ENCODE results near the gene GRIP1. TPM values are rescaled to one million over a fixed set of nuclear protein-coding genes. Genes with fewer than 3 reads are reported as not detected.

GRIP1 gene
- total and polyA plus RNA-seq, 2 donors = 0.71 to 3.9 TPM

DNA sequence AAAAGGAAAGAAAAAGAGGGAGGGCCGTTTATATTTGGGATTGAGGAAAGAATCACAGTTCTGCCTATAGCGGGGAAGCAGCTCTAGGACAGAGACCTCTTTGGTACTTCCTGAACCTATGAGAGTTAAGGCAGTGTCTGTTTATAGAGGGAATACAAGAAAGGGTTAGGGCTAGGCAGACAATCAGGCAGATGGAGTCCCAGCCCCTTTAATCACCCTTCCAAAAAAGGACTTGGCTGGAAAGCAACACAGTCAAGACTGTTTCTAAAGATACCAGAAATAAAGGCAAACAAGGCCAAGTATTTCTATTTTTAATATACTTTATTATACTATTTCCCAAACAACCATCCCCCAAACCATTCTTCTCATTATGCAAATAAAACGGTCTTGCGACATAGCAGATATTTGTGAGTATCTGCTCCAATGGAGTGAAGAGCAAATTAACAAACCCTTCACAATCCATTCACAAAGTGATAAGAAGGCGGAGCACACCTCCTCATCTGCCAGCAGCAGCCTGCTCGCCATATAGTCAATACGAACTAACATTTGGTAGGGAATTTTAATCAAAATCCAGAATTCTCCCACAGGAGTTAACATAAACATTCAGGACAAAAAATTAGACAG is 697 bp upstream of the GRIP1 start:
- no peak for DNase-seq (ENCODE audit: low read depth in 6 of 9, low spot score in 9 of 9)
- Histone ChIP-seq H3K4me3 (ENCODE audit: low read length in 2 of 2) (no peak overlapping the region), H3K27me3 (ENCODE audit: control insufficient read depth in 2 of 2, insufficient read depth in 1 of 2, low read length in 1 of 2) (no peaks in the 10 kb centered on the region), H3K27ac (ENCODE audit: low read depth in 1 of 2, low read length in 1 of 2) (no peak overlapping the region), H3K4me1 (ENCODE audit: control insufficient read depth in 2 of 2, insufficient read depth in 2 of 2, low read length in 2 of 2) (no peaks in the 10 kb centered on the region), H3K9me3 (ENCODE audit: control insufficient read depth in 2 of 2, insufficient read depth in 1 of 2, low read length in 1 of 2) (no peaks in the 10 kb centered on the region), H3K36me3 (ENCODE audit: control insufficient read depth in 2 of 2, insufficient read depth in 2 of 2, low read length in 1 of 2) (no peaks in the 10 kb centered on the region)
- WGBS = 94% methylated on average over 7 of the region's 7 CpGs

DNA sequence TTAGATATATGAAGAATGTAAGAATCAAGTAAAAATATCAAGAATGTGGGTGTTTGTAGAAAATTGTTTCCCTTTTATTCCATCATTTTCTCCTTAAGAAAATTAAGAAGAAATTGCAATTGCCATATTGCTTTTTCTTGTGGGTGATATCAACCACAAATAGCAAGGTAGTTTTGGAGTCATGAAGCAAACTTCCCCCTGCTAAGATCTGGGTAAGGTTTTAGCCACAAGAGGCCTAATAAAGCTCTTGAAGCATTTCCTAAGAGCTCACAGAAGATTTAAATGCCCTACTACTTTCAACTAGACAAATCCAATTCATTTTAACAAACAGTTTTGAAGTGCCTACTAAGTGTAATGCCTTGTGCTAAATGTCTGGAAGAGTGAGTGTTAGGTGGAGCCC is 2.6 kb downstream of the GRIP1 start:
- Histone ChIP-seq H3K4me3 (ENCODE audit: low read length in 2 of 2) (no peak overlapping the region), H3K9me3 (ENCODE audit: control insufficient read depth in 2 of 2, insufficient read depth in 1 of 2, low read length in 1 of 2) (no peaks in the 10 kb centered on the region), H3K4me1 (ENCODE audit: control insufficient read depth in 2 of 2, insufficient read depth in 2 of 2, low read length in 2 of 2) (no peaks in the 10 kb centered on the region), H3K27me3 (ENCODE audit: control insufficient read depth in 2 of 2, insufficient read depth in 1 of 2, low read length in 1 of 2) (no peaks in the 10 kb centered on the region), H3K27ac (ENCODE audit: low read depth in 1 of 2, low read length in 1 of 2) (no peak overlapping the region), H3K36me3 (ENCODE audit: control insufficient read depth in 2 of 2, insufficient read depth in 2 of 2, low read length in 1 of 2) (no peaks in the 10 kb centered on the region)
- no peak for DNase-seq (ENCODE audit: low read depth in 6 of 9, low spot score in 9 of 9)

DNA sequence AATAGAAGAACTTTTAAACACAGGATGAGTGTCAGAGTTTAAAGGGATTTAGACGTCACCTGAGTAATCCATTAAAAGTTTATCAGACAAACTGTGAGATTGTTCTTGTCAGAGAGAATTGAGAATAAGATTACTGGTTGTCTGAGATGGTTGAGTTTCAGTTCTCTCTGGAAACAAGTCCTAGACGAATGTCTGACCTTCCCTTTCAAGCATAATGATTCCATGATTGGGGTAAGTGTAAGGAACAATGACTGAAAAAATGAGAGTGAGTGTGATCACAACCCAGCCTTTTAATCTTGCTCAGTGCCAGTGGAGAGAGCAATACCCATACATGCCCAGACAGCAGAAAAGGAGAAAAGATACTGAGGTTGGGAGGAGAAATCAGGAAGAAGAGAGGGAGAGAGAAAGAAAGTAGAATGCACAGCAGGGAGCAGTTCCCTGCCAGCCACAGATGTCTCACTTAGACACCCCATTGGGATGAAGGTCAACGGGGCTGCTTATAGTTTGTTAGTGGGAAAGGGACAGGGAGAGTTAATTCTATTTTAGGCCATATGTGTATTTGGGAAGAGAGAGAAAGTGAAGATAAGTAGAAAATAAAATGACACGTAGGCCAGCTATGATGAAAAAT is 4.3 kb downstream of the GRIP1 start:
- Histone ChIP-seq H3K4me1 (ENCODE audit: control insufficient read depth in 2 of 2, insufficient read depth in 2 of 2, low read length in 2 of 2) (no peaks in the 10 kb centered on the region), H3K27me3 (ENCODE audit: control insufficient read depth in 2 of 2, insufficient read depth in 1 of 2, low read length in 1 of 2) (no peaks in the 10 kb centered on the region), H3K27ac (ENCODE audit: low read depth in 1 of 2, low read length in 1 of 2) (no peak overlapping the region), H3K9me3 (ENCODE audit: control insufficient read depth in 2 of 2, insufficient read depth in 1 of 2, low read length in 1 of 2) (no peaks in the 10 kb centered on the region), H3K36me3 (ENCODE audit: control insufficient read depth in 2 of 2, insufficient read depth in 2 of 2, low read length in 1 of 2) (no peaks in the 10 kb centered on the region), H3K4me3 (ENCODE audit: low read length in 2 of 2) (no peak overlapping the region)
- 70% methylated on average over 4 of the region's 4 CpGs for WGBS
- no peak for DNase-seq (ENCODE audit: low read depth in 6 of 9, low spot score in 9 of 9)

DNA sequence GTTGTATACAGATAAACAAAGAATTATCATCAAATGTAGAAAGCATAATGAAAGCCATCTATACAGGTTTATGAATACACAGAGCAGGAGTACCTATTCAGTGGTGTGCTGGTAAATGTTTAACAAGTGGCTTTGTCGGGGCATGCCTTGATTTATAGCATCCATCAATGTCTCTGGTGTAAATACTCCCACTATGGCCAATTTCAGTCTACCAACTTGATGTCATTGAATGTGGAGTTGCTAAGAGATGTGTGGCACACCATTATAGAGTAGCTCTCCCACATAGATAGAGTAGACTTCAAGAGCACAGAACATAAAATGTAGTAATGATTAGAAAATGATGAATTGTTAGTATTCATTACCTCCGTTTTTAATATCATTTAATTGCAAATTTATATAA is 9.3 kb downstream of the GRIP1 start:
- DNase-seq (ENCODE audit: low read depth in 6 of 9, low spot score in 9 of 9) = no peak
- H3K4me3 ChIP-seq (ENCODE audit: low read length in 2 of 2) = no peak overlapping the region
- no peak overlapping the region for H3K27ac ChIP-seq (ENCODE audit: low read depth in 1 of 2, low read length in 1 of 2)
- no peaks in the 10 kb centered on the region for H3K27me3 ChIP-seq (ENCODE audit: control insufficient read depth in 2 of 2, insufficient read depth in 1 of 2, low read length in 1 of 2)
- 94% methylated on average over 2 of the region's 2 CpGs for WGBS
- H3K9me3 ChIP-seq (ENCODE audit: control insufficient read depth in 2 of 2, insufficient read depth in 1 of 2, low read length in 1 of 2) = no peaks in the 10 kb centered on the region
- no peaks in the 10 kb centered on the region for H3K36me3 ChIP-seq (ENCODE audit: control insufficient read depth in 2 of 2, insufficient read depth in 2 of 2, low read length in 1 of 2)
- no peaks in the 10 kb centered on the region for H3K4me1 ChIP-seq (ENCODE audit: control insufficient read depth in 2 of 2, insufficient read depth in 2 of 2, low read length in 2 of 2)

DNA sequence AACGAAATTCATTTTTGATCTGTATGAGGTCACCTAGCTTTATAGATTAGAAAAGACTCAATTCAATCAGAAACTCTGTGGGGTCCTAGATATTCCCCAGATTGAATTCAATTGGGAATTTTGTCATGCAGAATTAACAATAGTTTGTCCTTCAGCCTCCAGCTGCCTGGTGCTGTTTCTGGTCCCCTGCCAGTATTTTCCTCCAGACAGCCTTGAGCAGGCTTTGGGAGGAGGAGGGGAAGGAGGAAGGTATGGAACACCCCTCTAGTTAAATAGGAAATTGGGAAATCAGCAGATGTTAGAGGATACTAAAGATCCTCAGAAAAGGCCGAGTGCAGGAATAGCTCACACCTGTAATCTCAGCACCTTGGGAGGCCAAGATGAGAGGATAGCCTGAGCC is 10.6 kb downstream of the GRIP1 start:
- Histone ChIP-seq H3K27me3 (ENCODE audit: control insufficient read depth in 2 of 2, insufficient read depth in 1 of 2, low read length in 1 of 2) (no peaks in the 10 kb centered on the region), H3K36me3 (ENCODE audit: control insufficient read depth in 2 of 2, insufficient read depth in 2 of 2, low read length in 1 of 2) (no peaks in the 10 kb centered on the region), H3K9me3 (ENCODE audit: control insufficient read depth in 2 of 2, insufficient read depth in 1 of 2, low read length in 1 of 2) (no peaks in the 10 kb centered on the region), H3K27ac (ENCODE audit: low read depth in 1 of 2, low read length in 1 of 2) (no peak overlapping the region), H3K4me1 (ENCODE audit: control insufficient read depth in 2 of 2, insufficient read depth in 2 of 2, low read length in 2 of 2) (no peaks in the 10 kb centered on the region), H3K4me3 (ENCODE audit: low read length in 2 of 2) (no peak overlapping the region)
- DNase-seq (ENCODE audit: low read depth in 6 of 9, low spot score in 9 of 9) = no peak
- WGBS = 93% methylated on average over 2 of the region's 2 CpGs

DNA sequence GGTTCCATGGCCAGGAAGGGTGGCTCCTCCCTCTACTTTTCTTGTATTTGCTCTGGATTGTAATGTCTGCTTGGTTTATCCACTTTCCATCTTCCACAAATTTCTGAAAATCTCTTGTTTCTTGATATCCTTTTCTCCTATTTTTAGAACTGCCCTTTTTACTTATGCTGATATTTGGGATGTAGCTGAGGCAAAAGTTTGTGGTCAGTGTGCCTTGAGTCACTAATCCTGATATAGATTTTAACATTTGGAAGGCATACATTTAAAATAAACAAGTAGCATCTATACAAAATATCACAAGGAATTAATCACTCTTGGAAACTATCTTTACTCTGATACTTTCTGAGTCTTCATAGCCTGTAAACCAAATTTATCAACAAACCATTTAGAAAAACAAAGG is 11.0 kb downstream of the GRIP1 start:
- no peak for DNase-seq (ENCODE audit: low read depth in 6 of 9, low spot score in 9 of 9)
- Histone ChIP-seq H3K36me3 (ENCODE audit: control insufficient read depth in 2 of 2, insufficient read depth in 2 of 2, low read length in 1 of 2) (no peaks in the 10 kb centered on the region), H3K27ac (ENCODE audit: low read depth in 1 of 2, low read length in 1 of 2) (no peak overlapping the region), H3K27me3 (ENCODE audit: control insufficient read depth in 2 of 2, insufficient read depth in 1 of 2, low read length in 1 of 2) (no peaks in the 10 kb centered on the region), H3K4me1 (ENCODE audit: control insufficient read depth in 2 of 2, insufficient read depth in 2 of 2, low read length in 2 of 2) (no peaks in the 10 kb centered on the region), H3K9me3 (ENCODE audit: control insufficient read depth in 2 of 2, insufficient read depth in 1 of 2, low read length in 1 of 2) (no peaks in the 10 kb centered on the region), H3K4me3 (ENCODE audit: low read length in 2 of 2) (no peak overlapping the region)

DNA sequence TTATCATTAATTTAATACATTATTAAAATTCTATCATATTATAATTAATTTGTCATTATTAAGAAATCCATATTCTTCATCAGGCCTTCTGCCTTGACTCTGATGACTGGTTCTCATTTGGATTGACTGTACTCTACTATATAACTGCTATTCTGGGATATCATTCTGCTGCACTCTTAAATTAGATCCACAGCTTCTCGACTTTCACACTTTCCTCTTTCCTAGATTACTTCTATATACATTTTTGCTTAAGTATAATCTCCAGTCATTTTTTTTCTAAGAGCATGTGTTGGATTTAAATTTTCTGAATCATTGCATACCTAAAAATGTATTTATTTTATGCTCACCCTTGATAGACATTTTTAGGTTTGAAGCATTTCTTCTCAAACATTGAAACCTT is 12.4 kb downstream of the GRIP1 start:
- no peaks in the 10 kb centered on the region for H3K9me3 ChIP-seq (ENCODE audit: control insufficient read depth in 2 of 2, insufficient read depth in 1 of 2, low read length in 1 of 2)
- 95% methylated on average over 1 of the region's 1 CpG for WGBS
- DNase-seq (ENCODE audit: low read depth in 6 of 9, low spot score in 9 of 9) = no peak

DNA sequence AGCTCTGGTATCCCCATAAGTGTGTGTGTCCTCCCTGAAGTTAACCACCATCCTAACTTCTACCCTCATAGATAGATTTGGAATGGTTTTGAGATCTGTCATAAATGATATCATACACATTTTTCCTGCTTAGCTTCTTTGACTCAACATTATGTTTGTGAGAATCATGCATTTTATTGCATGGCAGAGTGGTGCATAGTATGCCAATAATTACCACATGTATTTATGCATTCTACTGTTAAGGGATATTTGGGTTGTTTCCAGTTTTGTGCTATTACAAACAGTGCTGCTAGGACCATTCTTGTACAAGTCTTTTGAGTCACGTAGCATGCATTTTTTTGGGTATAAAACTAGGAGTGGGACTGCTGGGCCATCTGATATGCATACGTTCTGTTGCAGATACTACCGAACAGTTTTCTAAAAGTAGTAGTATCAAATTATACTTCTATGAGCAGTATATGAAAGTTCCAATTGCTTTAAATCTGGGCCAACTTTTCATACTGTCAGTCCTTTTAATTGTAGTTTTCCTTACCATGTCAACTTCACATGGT is 13.4 kb downstream of the GRIP1 start:
- no peak for DNase-seq (ENCODE audit: low read depth in 6 of 9, low spot score in 9 of 9)
- no peaks in the 10 kb centered on the region for H3K27me3 ChIP-seq (ENCODE audit: control insufficient read depth in 2 of 2, insufficient read depth in 1 of 2, low read length in 1 of 2)
- H3K36me3 ChIP-seq (ENCODE audit: control insufficient read depth in 2 of 2, insufficient read depth in 2 of 2, low read length in 1 of 2) = no peaks in the 10 kb centered on the region
- 93% methylated on average over 3 of the region's 3 CpGs for WGBS
- H3K27ac ChIP-seq (ENCODE audit: low read depth in 1 of 2, low read length in 1 of 2) = no peak overlapping the region
- no peak overlapping the region for H3K4me3 ChIP-seq (ENCODE audit: low read length in 2 of 2)
- no peaks in the 10 kb centered on the region for H3K9me3 ChIP-seq (ENCODE audit: control insufficient read depth in 2 of 2, insufficient read depth in 1 of 2, low read length in 1 of 2)
- no peaks in the 10 kb centered on the region for H3K4me1 ChIP-seq (ENCODE audit: control insufficient read depth in 2 of 2, insufficient read depth in 2 of 2, low read length in 2 of 2)

More for the DNA sequence above, 12.4 kb downstream of the GRIP1 start:
- H3K27ac ChIP-seq (ENCODE audit: low read depth in 1 of 2, low read length in 1 of 2) = no peak overlapping the region
- H3K4me1 ChIP-seq (ENCODE audit: control insufficient read depth in 2 of 2, insufficient read depth in 2 of 2, low read length in 2 of 2) = no peaks in the 10 kb centered on the region
- H3K36me3 ChIP-seq (ENCODE audit: control insufficient read depth in 2 of 2, insufficient read depth in 2 of 2, low read length in 1 of 2) = no peaks in the 10 kb centered on the region
- H3K27me3 ChIP-seq (ENCODE audit: control insufficient read depth in 2 of 2, insufficient read depth in 1 of 2, low read length in 1 of 2) = no peaks in the 10 kb centered on the region
- no peak overlapping the region for H3K4me3 ChIP-seq (ENCODE audit: low read length in 2 of 2)

DNA sequence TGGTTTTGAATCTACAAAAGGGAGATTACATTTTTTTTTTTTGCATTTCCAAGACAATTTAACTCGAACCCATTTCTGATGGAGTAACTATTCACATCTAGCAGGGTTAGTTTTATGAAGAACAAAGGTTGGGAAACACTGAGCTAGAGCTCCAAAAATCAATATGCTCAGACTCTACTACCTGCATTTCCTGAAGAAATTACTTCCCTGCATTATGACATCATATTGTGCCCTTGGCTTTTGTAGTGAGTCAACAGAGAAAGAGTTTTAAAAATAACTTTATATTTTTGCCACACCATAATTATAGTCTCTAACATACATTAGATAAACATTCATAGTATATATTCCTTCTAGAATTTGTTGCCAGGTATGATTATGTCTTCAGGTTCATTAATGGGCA is 14.8 kb downstream of the GRIP1 start:
- WGBS = 88% methylated on average over 1 of the region's 1 CpG
- no peaks in the 10 kb centered on the region for H3K36me3 ChIP-seq (ENCODE audit: control insufficient read depth in 2 of 2, insufficient read depth in 2 of 2, low read length in 1 of 2)
- no peak overlapping the region for H3K27ac ChIP-seq (ENCODE audit: low read depth in 1 of 2, low read length in 1 of 2)
- H3K4me3 ChIP-seq (ENCODE audit: low read length in 2 of 2) = no peak overlapping the region
- DNase-seq (ENCODE audit: low read depth in 6 of 9, low spot score in 9 of 9) = no peak
- no peaks in the 10 kb centered on the region for H3K4me1 ChIP-seq (ENCODE audit: control insufficient read depth in 2 of 2, insufficient read depth in 2 of 2, low read length in 2 of 2)
- H3K27me3 ChIP-seq (ENCODE audit: control insufficient read depth in 2 of 2, insufficient read depth in 1 of 2, low read length in 1 of 2) = no peaks in the 10 kb centered on the region
- H3K9me3 ChIP-seq (ENCODE audit: control insufficient read depth in 2 of 2, insufficient read depth in 1 of 2, low read length in 1 of 2) = no peaks in the 10 kb centered on the region

Measured in thymus (tissue), 11 donors.